HL-60 (cell line): Measurements from ENCODE around the gene CHMP6.

ENCODE experiments used
- DNase-seq, 2 experiments: peaks; one replicate each; pipeline ENCODE4 v3.0.0-alpha.2; 2010 to 2020; ENCODE audit warnings: low read depth in 1 of 2, low spot score in 1 of 2
- H3K27ac ChIP-seq: fragments of 250-450 bp; sonication (Bioruptor Pico); replicated peaks from 2 replicates; pipeline ENCODE4 v1.5.1; 2020; ENCODE audit warnings: mild to moderate bottlenecking, moderate library complexity
- H3K27me3 ChIP-seq: fragments of 250-450 bp; sonication (Bioruptor Pico); 2 replicates; pipeline ENCODE4 v1.5.1; 2021; ENCODE audit warnings: mild to moderate bottlenecking, moderate library complexity; ENCODE audit not compliant: insufficient read depth, poor library complexity, severe bottlenecking
- H3K4me3 ChIP-seq: replicated peaks from 2 replicates; pipeline ENCODE4 v1.5.1; 2011; ENCODE audit warnings: mild to moderate bottlenecking, control low read depth, low read length; ENCODE audit not compliant: insufficient read depth
- CTCF ChIP-seq: IDR thresholded peaks from one replicate; pipeline ENCODE4 v1.5.1; 2011; ENCODE audit warnings: low read length, control low read depth, inconsistent platforms; ENCODE audit not compliant: insufficient read depth
- GABPA ChIP-seq: IDR thresholded peaks from 2 replicates; pipeline ENCODE4 v1.6.1; 2012; ENCODE audit warnings: low read depth
- POLR2AphosphoS5 ChIP-seq: IDR thresholded peaks from 2 replicates; pipeline ENCODE4 v1.6.1; 2012; ENCODE audit warnings: low read depth
- REST ChIP-seq: IDR thresholded peaks from 2 replicates; pipeline ENCODE4 v1.6.1; 2012; ENCODE audit warnings: low read depth; ENCODE audit not compliant: insufficient replicate concordance
- SPI1 ChIP-seq: IDR thresholded peaks from 2 replicates; pipeline ENCODE4 v1.6.1; 2012; ENCODE audit warnings: low read depth, mild to moderate bottlenecking, borderline replicate concordance

The CHMP6 gene

GRCh38 chr17:81036197-81036941, 44.7 kb downstream of the CHMP6 start:
- TF ChIP-seq REST: no peak
- no peak for TF ChIP-seq POLR2AphosphoS5
- no peak for TF ChIP-seq SPI1
- TF ChIP-seq CTCF: no peak
- no peak for TF ChIP-seq GABPA
- Histone ChIP-seq H3K27me3 (peaks cover 16% of the 10 kb centered on the region), H3K4me3 (no peak overlapping the region), H3K27ac (no peak overlapping the region)
- DNase-seq: no peak

- H3K27me3 ChIP-seq: peaks cover 16% of the 10 kb centered on the region
- no peak for TF ChIP-seq CTCF
- no peak for TF ChIP-seq REST
- TF ChIP-seq GABPA: no peak
- TF ChIP-seq SPI1: no peak
- no peak for TF ChIP-seq POLR2AphosphoS5
- H3K27ac ChIP-seq: no peak overlapping the region
- no peak overlapping the region for H3K4me3 ChIP-seq
- no peak for DNase-seq
These were observed 45.6 kb downstream of the CHMP6 start for GRCh38 chr17:81037026-81037797.

GRCh38 chr17:81037798-81038733, 46.4 kb downstream of the CHMP6 start:
- Histone ChIP-seq H3K27ac (no peak overlapping the region), H3K27me3 (peaks cover 16% of the 10 kb centered on the region), H3K4me3 (no peak overlapping the region)
- no peak for DNase-seq
- TF ChIP-seq POLR2AphosphoS5 (no peak), CTCF (no peak), SPI1 (no peak), REST (no peak), GABPA (no peak)
